Left renal cortex interstitium (tissue), 4 donors: Measurements from ENCODE around the gene KLHDC10. TPM values are rescaled to one million over a fixed set of nuclear protein-coding genes. Genes with fewer than 3 reads are reported as not detected.
"Not testable (repeated sequence)": the region's sequence is repeated elsewhere in the genome, so short reads cannot be mapped to it uniquely, and the experiment has no call there.

Experiments used
- DNase-seq, 4 donors: peaks; one replicate each; pipeline ENCODE4 v3.0.0-alpha.2; 2013; ENCODE audit warnings: low read depth in 4 of 4, low spot score in 2 of 4, missing footprints in 1 of 4
- polyA plus RNA-seq, 4 donors: library from polyadenylated mRNA; unstranded; fragments of 120-200 nt; gene quantifications; one replicate each; pipeline ENCODE4 v1.2.1, GENCODE V29; 2013; ENCODE audit not compliant: insufficient read length in 4 of 4

The KLHDC10 gene
- polyA plus RNA-seq, 4 donors, result 46.1 to 57.7 (median 49.7) TPM

DNA sequence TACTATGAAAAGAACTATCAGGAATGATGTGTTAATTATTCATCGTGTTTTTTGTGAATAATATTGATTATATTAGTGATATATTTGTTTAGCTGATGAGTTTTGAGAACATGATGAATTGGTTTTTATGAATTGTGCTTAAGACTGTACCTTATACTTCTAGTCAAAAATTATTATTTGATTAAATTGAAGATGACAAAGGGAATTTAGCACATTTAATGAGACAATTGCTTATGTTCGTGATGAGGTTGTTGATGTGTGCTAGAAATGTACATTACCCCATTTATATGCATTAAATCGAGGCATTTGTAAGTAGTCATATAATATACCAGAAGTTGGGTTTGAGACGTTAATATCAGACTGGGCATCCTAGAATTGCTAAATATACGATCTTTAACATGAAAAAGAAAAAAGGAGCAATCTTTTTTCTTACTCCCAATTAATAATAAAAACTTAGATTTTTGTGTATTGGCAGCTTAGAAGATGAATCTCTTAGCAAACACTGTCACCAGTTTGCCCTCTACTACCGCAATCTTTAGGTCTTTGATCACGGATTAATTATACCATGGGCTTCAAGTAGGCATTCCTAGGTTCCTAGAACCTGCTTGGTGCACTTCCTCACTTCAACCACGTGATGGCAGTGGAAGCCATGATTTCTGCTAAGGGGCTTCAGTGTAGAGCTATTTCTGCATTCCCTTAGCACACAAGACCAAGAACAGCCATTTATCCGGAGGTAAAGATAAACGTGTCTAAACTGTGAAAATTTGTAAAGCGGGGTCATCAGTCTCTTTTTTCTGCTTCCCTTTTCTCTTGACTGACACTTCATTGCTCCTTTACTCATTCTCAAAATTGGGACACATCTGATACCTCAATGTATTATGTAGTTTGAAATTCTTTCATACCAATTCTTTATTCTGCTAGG lies 1.6 kb downstream of the KLHDC10 start:
- DNase-seq, result peak in 3 of 4 donors; percentile 80 to 91 (median 82)

DNA sequence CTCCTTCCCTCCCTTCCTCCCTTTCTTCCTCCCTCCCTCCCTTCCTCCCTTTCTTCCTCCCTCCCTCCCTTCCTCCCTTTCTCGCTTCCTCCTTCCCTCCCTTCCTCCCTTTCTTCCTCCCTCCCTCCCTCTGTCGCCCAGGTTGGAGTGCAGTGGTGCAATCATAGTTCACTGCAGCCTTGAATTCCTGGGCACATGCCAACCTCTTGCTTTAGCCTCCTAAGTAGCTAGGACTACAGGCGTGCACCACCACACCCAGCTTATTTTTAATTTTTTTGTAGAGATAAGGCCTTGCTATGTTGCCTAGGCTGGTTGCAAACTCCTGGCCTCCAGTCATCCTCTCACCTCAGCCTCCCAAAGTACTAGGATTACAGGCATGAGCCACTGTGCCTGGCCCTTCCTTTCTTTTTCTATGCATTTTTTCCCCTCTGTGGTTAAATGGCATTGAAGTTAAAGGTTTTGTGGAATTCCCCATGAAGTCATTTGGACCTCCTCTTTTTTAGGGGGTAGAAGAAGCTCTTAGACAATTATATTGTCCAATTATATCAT lies 9.6 kb downstream of the KLHDC10 start:
- DNase-seq, result no peak

DNA sequence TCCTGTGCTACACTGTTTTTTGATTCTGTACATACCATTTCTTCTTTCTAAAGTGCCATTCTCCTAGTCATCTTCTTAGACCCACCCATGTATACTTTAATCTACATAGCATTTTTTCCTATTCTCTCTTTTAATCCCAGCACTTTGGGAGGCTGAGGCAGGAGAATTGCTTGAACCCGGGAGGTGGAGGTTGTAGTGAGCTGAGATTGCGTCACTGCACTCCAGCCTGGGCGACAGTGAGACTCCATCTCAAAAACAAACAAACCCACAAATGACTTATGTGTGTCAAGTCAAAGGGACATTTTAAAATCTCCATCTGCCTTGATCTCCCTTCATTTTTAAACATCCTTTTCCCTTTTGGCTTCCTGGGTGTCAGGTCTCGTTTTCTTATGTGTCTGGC lies 13.2 kb downstream of the KLHDC10 start:
- not testable (repeated sequence) for DNase-seq

DNA sequence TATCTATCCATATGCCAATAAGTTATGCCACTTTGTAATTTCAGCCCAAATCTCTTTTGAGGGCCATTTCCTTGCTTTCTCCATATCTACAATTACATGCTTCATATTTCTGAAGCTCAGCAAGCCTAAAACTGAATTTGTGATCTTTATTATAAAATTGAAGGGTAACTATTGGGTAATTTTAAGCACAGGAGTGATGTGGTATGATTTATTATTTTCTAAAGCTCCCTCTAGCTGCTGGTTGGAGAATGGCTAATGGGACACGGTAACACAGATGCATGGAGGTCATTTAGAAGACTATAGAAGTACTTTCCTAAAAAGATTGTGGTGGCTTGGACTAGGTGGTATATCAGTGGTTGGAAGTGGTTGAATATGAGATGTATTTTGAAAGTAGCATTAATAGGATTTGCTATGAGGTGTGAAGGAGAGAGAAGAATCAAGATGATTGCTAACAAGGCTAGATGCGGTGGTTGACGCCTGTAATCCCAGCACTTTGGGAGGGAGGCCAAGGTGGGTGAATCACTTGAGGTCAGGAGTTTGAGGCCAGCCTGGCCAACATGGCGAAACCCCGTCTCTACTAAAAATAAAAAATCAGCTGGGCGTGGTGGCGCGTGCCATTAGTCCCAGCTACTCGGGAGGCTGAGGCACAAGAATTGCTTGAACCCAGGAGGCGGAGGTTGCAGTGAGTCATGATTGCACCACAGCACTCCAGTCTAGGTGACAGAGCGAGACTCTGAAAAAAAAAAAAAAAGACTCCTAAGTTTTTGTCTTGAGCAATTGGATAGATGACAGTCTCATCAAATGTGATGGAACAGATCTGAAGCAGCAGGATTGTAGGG lies 13.9 kb downstream of the KLHDC10 start:
- no peak for DNase-seq

DNA sequence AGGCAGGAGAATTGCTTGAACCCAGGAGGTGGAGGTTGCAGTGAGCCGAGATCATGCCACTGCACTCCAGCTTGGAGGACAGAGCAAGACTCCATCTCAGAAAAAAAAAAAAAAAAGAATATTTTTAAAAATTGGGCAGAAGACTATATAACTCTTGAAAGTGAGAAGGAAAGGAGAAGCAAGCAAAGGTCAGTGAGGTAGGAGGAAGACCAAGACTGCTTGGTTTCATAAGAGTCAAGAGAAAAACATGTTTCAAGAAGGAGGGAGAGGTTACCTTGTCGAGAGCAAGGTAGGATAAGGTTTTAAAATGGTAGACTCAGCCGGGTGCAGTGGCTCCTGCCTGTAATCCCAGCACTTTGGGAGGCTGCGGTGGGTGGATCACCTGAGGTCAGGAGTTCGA lies 14.9 kb downstream of the KLHDC10 start:
- DNase-seq, result not testable (repeated sequence)

DNA sequence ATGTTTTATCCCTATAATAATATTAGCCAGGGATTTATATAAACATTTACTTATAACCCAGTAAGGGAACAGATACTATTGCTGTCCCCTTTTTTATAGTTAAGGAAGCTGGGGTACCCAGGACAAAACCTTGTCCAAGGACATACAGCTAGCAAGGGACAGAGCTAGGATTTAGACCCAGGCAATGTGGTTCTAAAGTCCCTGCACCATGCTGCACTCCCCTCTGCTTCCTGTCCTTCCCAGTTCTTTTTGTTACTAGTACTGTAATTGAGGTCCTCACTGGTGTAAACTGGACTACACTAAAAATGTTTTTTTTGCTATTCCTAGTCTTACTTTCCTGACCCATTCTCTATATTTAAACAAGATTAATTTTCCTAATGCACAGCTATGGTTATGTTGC lies 16.6 kb downstream of the KLHDC10 start:
- no peak for DNase-seq

DNA sequence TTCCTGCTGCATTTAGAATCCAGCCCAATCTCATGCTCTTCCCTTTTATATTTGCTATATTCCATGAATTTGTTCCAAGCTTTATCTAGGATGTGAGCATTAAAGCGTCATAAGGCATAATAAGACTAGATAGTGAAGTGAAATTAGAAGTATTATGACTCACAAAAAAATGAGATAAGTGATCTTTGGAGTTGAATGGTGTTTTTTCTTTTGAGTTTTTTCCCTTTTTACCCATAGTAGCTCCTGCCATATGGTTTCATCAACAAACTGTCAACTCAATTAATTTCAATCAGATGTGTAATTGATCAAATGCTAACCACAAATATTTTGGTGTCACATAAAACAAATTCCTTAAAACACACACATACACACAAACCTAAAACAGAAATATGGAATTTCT lies 17.0 kb downstream of the KLHDC10 start:
- no peak for DNase-seq

DNA sequence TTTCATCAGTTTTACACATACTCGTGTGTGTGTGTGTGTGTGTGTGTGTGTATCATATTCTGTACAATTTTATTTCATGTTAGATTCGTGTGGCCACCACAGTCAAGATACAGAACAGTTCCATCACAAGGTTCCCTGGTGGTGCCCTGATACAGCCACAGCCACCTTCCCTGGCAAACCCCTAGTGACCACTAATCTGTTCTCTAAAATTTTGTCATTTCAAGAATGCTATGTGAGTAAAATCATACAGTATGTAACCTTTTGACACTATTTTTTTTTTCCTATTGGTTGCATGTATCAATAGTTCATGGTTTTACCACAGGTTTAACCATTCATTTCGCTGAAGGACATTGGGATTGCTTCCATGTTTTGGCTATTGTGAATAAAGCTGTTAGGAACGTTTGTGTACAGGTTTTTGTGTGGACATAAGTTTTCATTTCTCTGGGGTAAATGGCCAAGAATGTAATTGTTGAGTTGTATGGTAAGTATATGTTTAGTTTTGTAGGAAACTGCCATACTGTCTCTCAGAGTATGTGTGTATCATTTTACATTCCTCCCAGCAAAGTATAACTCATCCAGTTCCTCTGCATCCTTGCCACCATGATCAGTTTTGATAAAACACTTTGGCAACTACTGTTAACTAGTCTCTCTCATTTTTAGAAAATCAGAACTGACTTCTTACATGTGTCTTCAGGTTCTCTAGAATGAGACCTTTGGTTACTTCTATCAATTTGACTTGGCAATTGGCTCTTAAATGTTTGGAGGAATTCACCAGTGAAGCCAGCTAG lies 20.6 kb downstream of the KLHDC10 start:
- DNase-seq, result no peak

DNA sequence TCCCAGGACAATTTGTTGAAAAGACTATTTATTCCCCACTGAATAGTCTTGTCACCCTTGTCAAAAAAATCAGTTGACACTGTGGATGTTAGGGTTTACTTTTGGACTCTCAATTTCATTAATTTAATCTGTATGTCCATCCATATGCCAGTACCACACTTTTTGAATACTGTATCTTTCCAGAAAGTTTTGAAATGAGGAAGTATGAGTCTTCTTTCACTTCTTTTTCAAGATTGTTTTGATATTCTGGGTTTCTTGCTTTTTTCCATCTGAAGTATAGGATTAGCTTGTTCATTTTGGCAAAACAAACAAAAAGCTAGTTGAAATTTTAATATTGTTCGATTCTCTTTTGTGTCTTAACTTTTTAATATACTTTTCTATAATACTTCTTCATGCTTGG lies 21.7 kb downstream of the KLHDC10 start:
- no peak for DNase-seq

DNA sequence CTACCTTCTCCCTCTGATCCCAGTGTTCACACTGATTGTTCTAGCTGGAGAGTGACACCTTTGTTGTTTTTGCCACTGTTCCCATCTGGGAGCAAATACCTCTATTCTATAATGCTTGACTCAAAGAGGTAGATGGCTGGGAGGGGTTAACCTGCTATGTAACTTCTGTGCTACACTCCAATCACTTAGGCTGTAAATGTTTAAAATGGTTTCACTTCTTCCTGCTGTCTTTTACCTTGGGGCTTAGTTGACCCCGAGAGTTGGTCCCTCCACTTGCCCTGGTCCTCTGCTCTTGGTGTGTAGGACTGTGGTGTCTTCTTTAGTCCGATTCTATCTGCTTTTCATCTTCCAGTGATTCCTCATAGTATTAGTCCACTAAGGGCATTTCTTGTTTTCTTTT lies 22.3 kb downstream of the KLHDC10 start:
- no peak for DNase-seq

DNA sequence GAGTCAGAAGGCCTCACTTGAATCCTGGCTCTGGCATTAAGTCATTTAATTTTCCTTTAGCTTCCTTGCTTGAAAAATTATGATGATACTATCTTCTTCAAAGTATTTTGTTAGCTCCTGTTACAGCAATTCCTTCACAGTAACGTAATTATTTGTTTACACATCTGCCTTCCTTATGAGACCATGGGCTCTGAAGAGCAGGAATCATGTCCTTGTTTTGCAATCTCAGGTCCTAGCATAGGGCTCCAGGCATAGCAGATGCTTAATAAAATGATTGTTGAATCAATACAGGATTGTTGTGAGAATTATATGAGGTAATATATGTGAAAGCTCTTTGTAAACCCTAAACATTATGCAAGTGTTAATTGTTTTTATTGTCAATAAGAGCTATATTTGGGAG lies 25.5 kb downstream of the KLHDC10 start:
- DNase-seq, result no peak

DNA sequence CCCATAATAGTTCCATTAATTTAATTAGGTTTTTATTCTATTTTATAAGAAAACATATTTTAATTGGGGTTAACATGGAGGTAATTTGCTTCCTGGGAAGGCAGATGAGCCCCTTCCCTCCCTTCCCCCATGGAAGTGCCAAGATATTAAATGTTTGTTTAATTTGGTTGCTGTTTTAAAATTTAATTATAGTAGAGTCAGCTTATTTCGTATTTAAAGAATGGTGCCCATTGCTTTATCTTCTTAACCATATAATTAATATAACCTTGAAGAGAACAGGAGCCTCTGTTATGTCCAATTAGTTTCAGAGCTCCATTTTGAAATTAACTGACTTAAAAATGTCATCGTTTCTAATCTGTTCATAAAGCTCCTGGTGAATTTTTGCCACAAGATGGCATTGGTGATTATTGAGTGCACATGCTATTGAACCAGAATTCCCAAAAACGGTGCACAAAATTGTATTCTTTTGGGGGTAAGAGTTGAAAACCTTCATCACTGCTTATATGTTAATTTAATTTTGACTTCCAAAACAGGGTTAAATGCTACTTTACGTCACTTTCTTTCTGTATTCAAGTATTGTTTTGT lies 26.0 kb downstream of the KLHDC10 start:
- no peak for DNase-seq

DNA sequence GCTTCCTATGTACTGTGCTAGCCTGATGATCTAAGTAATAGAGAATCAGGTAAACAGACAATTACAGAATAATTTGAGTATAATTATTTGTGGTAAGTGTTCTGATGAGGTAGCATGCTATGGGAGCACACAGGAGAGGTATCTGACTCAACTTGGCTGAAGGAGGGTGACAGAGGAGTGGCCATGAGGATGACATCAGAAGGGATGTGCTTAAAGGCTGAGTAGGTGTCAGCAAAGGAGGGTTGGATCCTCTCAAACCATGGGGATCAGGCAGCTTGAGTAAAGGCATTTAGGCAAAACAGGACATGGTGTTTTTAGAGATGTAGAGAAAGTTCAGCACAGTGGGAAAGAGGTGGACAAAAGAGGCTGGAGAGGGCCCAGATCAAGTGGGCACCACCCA lies 29.0 kb downstream of the KLHDC10 start:
- DNase-seq, result no peak

DNA sequence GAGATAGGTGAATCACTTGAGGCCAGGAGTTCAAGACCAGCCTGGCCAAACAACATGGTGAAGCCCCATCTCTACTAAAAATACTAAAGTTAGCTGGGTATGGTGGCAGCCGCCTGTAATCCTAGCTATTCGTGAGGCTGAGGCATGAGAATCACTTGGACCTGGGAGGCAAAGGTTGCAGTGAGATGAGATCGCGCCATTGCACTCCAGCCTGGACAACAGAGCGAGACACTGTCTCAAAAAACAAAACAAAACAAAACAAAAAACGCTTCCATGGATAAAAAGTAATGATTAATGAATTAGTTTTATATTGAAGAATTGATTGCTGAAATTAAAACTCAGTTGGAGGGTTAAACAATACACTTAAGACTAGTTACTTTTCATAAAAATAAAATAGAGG lies 32.3 kb downstream of the KLHDC10 start:
- DNase-seq, result no peak

DNA sequence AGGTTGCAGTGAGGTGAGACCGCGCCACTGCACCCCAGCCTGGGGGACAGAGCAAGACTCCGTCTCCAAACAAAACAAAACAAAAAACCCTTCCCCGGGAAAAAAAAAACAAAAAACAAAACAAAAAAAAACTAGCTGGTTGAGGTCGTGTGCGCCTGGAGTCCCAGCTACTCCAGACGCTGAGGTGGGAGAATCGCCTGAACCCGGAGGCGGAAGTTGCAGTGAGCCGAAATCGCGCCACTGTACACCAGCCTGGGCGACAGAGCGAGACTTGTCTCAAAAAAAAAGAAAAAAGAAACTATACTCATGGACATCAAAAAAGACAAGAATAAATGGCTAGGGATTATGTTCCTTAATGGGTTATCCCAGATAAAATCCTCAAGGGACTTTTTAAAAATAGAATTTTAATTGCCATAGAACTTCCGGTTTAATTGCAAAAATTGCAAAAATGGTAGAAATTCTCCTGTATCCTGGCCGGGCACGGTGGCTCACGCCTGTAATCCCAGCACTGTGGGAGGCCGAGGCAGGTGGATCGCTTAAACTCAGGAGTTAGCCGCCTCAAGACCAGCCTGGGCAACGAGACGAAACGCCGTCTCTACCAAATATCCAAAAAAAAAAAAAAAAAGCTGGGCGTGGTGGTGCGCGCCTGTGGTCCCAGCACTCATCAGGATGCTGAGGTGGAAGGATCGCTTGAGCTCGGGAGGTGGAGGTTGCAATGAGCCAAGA lies 37.8 kb downstream of the KLHDC10 start:
- no peak for DNase-seq

DNA sequence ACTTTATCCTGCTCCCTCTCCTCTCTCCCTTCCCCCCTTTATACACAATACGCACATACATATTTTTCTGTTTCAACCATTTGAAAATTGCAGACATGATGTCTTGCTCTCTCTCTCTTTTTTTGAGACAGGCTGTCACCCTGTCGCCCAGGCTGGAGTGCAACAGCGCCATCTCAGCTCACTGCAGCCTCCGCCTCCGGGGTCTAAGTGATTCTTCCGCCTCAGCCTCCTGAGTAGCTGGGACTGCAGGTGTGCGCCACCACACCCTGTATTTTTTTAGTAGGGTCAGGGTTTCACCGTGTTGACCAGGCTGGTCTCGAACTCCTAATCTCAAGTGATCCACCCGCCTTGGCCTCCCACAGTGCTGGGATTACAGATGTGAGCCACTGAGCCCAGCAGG lies 38.5 kb downstream of the KLHDC10 start:
- no peak for DNase-seq

DNA sequence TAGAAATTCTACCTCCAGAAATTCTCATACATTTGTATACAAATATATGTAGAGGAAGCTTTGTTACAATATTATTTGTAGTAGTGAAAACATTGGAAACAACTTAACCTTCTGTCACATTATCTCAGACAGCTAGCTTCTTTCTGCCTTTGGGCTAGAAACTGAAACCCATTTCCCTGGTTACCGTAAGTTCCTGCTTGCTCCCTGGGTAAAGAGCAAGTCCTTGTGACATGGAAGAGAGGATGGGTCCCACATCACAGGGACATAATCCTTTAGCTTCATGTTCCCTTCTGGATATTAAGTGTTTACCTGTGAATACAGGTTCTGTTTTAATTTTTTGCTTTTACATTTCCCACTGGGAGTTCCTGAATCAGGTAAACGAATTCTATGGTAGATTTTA lies 41.8 kb downstream of the KLHDC10 start:
- DNase-seq, result no peak

DNA sequence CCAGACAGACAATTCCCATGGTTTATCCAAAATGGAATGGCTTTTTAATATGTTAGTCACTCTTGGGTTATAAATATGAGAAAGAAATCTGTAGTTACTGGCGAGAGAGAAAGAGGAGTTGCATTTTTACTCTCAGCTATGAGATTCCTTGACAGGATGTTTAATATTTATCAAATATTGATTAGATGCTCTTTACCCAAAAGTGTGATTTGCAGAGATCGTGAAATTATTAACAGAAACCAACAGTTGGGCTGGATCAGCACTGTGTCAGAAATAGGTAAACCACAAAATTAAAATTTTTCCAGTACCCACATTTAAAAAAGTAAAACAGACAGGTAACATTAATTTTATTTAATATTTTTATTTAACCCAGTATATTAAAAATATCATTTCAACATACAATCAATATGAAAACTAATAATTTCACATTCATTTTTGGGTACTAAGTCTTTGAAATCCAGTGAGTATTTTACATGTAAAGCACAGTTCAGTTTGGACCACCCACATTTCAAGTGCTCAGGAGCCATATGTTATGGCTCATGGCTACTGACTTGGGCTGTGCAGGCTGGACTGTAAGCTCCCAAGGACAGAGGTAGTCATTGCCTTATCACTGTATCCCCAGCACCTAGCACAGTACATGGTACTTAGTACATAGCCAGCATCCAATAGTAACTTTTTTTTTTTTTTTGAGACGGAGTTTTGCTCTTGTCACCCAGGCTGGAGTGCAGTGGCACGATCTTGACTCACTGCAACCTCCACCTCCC lies 42.5 kb downstream of the KLHDC10 start:
- DNase-seq, result no peak

DNA sequence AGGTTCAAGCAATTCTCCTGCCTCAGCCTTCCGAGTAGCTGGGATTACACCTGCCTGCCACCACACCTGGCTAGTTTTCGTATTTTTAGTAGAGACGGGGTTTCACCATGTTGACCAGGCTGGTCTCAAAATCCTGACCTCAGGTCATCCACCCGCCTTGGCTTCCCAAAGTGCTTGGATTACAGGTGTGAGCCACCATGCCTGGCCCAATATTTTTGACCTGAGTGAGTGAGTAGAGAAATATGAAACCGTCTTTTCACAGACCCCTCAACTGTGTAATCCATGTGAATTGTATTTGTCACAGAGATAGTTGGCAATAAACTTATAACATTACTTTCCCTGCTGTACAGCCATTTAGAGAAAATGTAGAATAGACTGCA lies 43.1 kb downstream of the KLHDC10 start:
- DNase-seq, result not testable (repeated sequence)
